HG03460 (cell line): ENCODE data around the gene BARX2.

Experiments
- ATAC-seq: cut with Tn5 transposase; IDR thresholded peaks from one replicate; pipeline ENCODE4 v1.9.1; 2021; ENCODE audit not compliant: unreplicated experiment

BARX2 gene

DNA sequence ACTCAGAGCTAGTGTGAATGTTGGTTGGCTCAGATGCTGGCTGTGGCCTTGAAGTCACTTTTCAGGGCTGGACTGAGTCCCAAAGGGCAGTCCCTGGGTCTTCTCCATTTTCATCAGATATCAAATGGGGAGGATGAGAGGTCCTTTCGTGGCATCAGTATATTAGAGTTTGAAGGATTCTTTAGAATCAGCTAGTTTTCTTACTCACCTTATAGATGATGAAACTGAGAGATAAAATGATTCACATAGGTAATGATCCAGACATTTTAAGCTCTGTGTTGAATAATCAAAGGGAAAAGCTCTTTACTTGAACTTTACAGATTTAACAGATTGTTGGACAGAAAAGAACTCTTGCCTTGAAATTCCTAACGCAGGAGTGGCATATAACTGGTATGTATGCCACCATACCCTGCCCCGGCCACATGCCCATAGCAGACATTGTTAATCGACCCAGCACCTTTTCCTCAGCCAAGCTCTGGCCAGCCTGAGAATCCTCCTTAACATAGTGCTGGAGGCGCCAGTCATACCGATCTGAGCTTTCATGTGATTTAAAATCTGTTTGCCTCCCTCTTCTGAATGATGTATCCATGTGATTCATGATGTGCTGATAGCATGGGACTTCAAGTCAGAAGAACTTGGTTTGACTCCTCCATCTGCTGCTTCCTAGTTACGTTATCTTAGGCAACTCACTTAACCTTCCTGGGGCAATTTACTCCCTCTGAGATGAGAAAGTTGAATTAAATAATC lies 60.0 kb downstream of the BARX2 start:
- no peak for ATAC-seq

DNA sequence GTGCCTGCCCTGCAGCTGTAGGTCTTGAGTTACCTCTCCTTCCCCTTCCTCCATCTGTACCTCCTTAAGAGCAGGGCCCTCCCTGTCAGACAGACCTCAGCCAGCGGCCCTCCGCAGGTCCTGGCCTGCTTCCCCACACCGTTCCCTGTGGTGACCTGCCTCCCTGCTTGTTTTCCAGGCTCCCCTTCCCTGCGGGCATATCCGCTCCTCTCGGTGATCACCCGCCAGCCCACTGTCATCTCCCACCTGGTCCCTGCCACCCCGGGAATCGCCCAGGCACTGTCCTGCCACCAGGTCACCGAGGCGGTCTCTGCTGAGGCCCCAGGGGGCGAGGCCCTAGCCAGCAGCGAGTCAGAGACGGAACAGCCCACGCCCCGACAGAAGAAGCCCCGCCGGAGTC lies 60.9 kb downstream of the BARX2 start:
- no peak for ATAC-seq

GRCh38 chr11:129440028-129440713 lies 64.5 kb downstream of the BARX2 start:
- ATAC-seq, result no peak

DNA sequence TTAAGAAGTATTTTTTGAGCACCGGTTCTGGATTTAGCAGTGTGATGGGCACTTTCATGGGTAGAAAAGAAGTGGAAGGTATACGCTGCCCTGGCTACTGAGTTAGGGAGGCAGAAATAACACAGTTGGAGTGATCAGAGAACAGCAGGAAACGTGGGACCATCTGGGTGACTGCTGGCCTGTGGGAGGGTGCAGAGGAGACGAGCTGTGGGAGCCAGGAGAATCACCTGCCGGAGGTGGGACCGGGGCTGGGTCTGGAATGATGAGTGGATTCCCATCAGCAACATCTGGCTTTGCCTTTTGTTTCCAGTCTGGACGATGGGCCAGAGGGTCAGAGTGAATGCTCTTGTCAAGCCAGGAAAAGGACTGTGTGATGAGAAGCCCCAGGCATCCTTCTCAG lies 66.5 kb downstream of the BARX2 start:
- no peak for ATAC-seq

GRCh38 chr11:129443276-129443675 lies 67.6 kb downstream of the BARX2 start:
- ATAC-seq, result no peak

GRCh38 chr11:129444274-129444673 lies 68.6 kb downstream of the BARX2 start:
- ATAC-seq, result no peak

DNA sequence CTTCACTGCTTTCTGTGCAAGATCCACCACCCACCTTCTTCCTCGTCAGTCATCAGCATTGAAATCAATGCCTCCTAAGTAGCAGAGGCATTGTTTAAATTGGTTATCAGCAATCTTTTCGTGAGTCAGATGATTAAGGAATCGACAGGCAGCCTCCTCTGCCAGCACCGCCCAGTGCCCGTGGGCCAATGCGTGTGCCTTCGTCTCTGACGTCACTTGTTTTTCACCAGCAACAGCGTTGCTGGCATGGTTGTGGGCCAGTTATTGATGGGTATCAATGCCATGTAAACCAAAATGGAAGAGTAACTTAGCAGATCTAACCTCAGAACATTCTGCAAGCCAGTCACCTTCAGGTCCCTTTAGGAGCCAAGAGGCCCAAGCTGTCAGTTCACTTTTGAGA lies 69.6 kb downstream of the BARX2 start:
- no peak for ATAC-seq

GRCh38 chr11:129446572-129446971 lies 70.9 kb downstream of the BARX2 start:
- no peak for ATAC-seq

- ATAC-seq, result no peak
Measured at GRCh38 chr11:129447654-129448239, 72.1 kb downstream of the BARX2 start.

DNA sequence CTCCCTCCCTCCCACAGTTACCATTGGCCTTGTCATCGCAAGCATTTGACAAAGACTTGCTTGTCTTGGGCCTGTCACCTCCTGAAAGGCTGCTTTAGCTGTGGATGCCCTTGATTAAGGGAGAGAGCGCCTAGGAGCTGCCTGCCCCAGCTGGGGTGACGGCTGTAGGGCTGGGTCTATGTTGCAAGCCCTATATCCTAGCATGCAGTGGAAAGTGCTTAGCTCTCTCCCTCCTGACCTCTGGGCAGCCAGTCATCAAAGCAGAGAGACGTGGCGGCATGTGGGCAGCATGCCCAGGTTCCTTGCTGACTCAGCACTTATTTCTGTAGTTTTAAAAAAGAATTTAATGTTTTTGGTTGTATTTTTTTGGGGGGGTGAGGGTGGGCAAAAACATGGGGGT lies 75.9 kb downstream of the BARX2 start:
- ATAC-seq, result no peak

DNA sequence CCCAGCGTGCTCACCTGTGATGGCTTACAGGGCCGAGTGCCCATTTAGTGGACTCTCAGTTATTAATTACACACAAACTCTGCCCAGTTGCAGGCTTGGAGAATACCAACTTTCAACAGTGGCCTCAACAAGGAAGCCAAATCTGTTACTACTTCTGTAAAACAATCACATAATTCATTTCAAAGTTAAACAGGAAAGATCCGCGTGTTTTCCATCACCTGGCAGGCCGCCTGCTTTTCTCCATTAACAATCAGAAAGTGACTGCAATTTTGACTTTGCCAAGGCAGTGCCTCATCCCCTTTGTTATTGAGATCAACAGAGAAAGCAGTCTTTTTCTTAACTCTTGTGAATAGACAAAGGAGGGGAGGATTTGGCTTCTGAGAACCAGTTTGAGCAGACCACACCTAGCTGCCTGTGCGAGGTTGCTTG lies 77.7 kb downstream of the BARX2 start:
- ATAC-seq, result no peak

- no peak for ATAC-seq
Measured at GRCh38 chr11:129455101-129455500, 79.5 kb downstream of the BARX2 start.

DNA sequence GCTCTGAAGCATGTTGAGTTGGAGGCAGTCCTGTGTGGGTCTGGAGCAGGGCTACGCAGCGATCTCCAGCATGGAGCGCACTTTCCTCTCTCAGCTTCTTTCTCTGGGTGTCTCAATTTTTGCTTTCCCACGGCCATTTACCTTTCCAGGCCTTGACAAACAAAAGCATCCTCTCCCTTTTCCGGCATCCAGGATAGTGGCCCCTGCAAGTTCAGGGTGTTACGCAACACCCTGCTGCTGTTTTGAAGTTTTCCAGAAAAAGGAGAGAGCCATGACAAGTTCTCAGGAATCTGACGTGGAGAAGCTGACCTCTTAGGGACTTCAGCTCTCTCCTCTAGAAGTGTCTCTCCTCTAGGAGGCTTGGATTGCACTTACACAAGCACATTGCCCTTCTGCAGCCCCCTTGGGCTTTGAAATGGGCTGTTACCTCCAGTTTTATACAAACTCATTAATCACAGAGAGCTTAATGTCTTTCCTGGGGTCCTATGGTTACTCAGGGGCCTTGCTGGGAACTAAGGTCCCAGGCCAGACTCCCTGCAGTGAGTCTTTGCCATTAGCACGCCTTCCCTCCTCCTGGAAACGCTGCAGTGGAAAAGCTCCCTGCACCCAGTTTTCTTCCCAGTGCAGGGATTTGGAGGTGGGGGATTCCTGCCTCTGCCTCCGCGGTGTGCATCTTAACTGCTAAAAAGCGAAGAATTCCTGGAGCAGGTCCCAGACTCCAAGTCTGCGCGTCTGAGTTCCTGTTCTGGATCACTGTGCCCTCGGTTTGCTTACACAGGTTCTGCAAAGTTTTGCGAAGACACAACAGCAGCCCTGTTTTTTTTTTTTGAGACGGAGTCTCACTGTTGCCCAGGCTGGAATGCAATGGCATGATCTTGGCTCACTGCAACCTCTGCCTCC lies 80.4 kb downstream of the BARX2 start:
- no peak for ATAC-seq

DNA sequence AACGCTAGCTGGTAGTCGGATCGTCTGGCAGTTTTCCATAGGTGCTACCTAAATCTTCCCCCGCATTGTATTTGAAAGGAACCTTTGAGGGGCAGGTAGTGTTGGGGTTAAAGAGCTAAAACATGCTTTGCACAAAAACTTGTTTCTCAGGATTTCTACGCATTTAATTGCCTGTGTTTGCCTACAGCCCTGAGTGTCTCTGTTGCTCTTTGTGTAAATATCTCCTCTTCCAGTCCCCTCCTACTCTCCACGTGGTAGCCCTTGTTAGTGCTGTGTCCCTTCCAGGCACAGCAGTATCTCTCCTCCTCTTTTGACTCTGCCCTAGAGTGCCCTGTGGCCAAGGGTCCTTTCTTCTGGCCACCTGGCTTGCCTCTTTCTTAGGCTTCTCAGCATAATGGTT lies 81.7 kb downstream of the BARX2 start:
- no peak for ATAC-seq

DNA sequence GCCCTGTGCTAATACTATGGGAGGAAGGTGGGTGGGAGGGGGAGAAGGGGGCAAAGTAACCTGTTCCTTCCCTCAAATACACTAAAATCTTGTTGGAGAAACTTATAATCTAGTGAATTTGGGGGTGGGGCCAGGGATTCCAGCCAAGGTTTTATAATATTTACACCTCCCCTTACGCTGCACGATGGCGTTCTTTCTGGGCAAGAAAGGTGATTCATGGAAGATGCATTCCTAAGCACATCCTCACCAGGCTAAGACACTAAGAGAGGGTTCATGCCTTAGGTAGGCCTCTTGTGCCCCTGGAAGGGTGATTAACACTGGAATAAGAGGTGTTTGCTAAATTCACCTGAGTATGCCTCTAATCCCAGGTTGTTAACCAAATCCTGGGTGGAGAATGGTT lies 82.6 kb downstream of the BARX2 start:
- ATAC-seq, result no peak

DNA sequence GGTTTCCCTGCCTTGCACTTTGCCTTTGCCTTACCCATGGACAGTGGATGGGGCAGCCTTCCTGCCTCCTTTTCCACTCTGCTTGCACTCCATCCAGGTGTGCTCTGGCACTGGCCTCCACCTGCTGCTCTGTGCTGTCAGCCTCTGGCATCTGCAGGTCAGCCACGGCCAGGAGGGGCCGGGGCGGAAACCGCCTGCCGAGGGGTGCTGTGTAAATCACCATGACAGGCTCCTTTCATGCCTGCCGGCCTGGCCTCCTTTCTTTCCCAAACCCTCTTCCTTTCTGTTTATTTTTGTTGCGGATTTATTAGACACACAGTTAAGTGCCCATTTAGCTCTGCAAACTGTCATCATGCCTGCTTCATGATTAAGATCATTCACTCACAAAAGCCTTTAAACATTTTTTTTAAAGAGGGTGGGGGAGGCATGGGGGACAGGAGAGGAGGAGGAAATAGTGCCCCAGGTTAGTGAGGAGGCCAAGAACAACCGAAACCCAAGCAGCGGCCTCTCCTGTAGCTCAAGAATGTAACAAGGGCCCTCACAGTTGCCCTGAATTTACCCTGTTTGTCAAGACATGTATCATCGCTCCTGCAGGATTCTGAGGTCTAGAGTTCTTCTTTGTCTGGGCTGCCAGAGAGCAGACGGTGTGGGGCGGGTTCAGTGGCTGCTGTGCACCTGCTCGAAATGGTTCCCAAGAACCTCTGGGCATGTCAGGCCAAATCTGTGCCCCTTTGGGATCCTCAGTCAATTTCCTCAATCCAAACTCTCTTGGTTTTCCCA lies 83.3 kb downstream of the BARX2 start:
- no peak for ATAC-seq

GRCh38 chr11:129460714-129461113 lies 85.1 kb downstream of the BARX2 start:
- ATAC-seq, result no peak

- ATAC-seq, result no peak
Measured at GRCh38 chr11:129484068-129484467, 108.4 kb downstream of the BARX2 start.

DNA sequence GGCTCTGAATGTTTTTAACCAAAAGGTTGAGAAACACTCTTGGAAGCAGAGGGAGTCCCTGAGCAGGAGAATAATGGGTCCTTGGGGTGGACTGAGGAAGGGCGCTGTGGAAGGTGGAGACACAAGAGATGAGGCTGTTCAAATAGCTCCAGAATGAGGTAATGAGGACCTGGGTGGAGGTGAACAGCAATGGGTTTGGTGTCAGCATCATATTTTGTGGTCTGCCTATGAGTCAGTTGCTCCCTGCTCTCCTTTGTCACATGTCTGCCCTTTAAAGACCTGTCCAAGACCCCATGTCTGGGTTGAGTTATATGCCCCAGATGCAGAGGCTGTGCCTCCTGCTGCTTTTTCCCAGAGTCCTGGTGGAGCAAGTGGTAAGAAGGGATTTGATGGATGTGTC lies 113.6 kb downstream of the BARX2 start:
- no peak for ATAC-seq

DNA sequence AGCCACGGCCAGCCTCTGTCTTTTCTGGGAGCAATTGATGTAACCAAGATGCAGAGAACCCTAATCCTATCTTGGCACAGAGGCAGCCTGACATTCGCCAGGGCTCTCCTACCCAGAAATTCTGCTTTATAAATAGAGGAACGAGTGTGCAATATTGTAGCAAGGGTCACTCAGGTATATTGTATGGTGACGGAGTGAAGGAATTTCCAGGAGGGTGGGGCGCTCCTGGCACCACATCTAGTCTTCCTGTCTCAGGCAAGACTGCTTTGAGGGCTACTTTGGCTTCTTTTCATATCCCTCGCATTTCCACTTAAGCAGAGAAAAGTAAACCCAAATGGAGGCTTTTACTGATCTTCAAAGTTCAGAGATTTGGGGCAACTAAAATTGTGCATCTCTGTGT lies 114.4 kb downstream of the BARX2 start:
- no peak for ATAC-seq

- no peak for ATAC-seq
Measured at GRCh38 chr11:129493746-129494145, 118.1 kb downstream of the BARX2 start.
